HEK293 (cell line): ENCODE data around the gene WDR6.

ENCODE experiments used
- AEBP2 ChIP-seq: fragments of 450-650 bp; formaldehyde crosslinking; IDR thresholded peaks from 2 replicates; pipeline ENCODE4 v1.5.1; 2016; ENCODE audit warnings: missing biosample characterization, missing genetic modification characterization, borderline replicate concordance
- CTCF ChIP-seq: fragments of 450-650 bp; formaldehyde crosslinking; IDR thresholded peaks from 2 replicates; pipeline ENCODE4 v1.5.1; 2016; ENCODE audit warnings: missing biosample characterization, missing genetic modification characterization
- GLI4 ChIP-seq: fragments of 450-650 bp; formaldehyde crosslinking; IDR thresholded peaks from 2 replicates; pipeline ENCODE4 v1.5.1; 2016; ENCODE audit warnings: missing biosample characterization, missing genetic modification characterization
- KLF8 ChIP-seq: fragments of 450-650 bp; formaldehyde crosslinking; IDR thresholded peaks from 2 replicates; pipeline ENCODE4 v1.5.1; 2016; ENCODE audit warnings: missing biosample characterization, missing genetic modification characterization
- PRDM10 ChIP-seq: fragments of 450-650 bp; formaldehyde crosslinking; IDR thresholded peaks from 2 replicates; pipeline ENCODE4 v1.5.1; 2016; ENCODE audit warnings: missing biosample characterization, missing genetic modification characterization
- PRDM6 ChIP-seq: fragments of 450-650 bp; formaldehyde crosslinking; IDR thresholded peaks from 2 replicates; pipeline ENCODE4 v1.5.1; 2017; ENCODE audit warnings: missing biosample characterization, missing genetic modification characterization
- ZBTB1 ChIP-seq: fragments of 450-650 bp; formaldehyde crosslinking; IDR thresholded peaks from 2 replicates; pipeline ENCODE4 v1.5.1; 2016; ENCODE audit warnings: missing biosample characterization, missing genetic modification characterization
- ZBTB49 ChIP-seq: fragments of 450-650 bp; formaldehyde crosslinking; IDR thresholded peaks from 2 replicates; pipeline ENCODE4 v1.5.1; 2016; ENCODE audit warnings: missing biosample characterization, missing genetic modification characterization, low read depth
- ZFP69B ChIP-seq: fragments of 450-650 bp; formaldehyde crosslinking; IDR thresholded peaks from 2 replicates; pipeline ENCODE4 v1.5.1; 2016; ENCODE audit warnings: missing biosample characterization, missing genetic modification characterization
- ZNF148 ChIP-seq: fragments of 450-650 bp; formaldehyde crosslinking; IDR thresholded peaks from 2 replicates; pipeline ENCODE4 v1.5.0; 2017; ENCODE audit warnings: missing biosample characterization, missing genetic modification characterization, borderline replicate concordance
- ZNF2 ChIP-seq: fragments of 450-650 bp; formaldehyde crosslinking; IDR thresholded peaks from 2 replicates; pipeline ENCODE4 v1.5.1; 2016; ENCODE audit warnings: missing biosample characterization, missing genetic modification characterization
- ZNF354C ChIP-seq: fragments of 450-650 bp; formaldehyde crosslinking; IDR thresholded peaks from 2 replicates; pipeline ENCODE4 v1.5.1; 2016; ENCODE audit warnings: missing biosample characterization, missing genetic modification characterization, low read depth, borderline replicate concordance
- ZNF37A ChIP-seq: fragments of 450-650 bp; IDR thresholded peaks from 2 replicates; pipeline ENCODE4 v1.5.1; 2018; ENCODE audit warnings: missing biosample characterization, missing genetic modification characterization
- ZNF510 ChIP-seq: fragments of 450-650 bp; formaldehyde crosslinking; IDR thresholded peaks from 2 replicates; pipeline ENCODE4 v1.5.1; 2018; ENCODE audit warnings: mild to moderate bottlenecking, missing genetic modification characterization, missing biosample characterization; ENCODE audit not compliant: insufficient replicate concordance
- ZNF514 ChIP-seq: fragments of 450-650 bp; formaldehyde crosslinking; IDR thresholded peaks from 2 replicates; pipeline ENCODE4 v1.5.1; 2016; ENCODE audit warnings: missing biosample characterization, missing genetic modification characterization
- ZNF529 ChIP-seq: fragments of 450-650 bp; formaldehyde crosslinking; IDR thresholded peaks from 2 replicates; pipeline ENCODE4 v1.5.1; 2017; ENCODE audit warnings: missing genetic modification characterization, missing biosample characterization; ENCODE audit not compliant: insufficient replicate concordance
- ZNF555 ChIP-seq: fragments of 450-650 bp; formaldehyde crosslinking; conservative IDR thresholded peaks from 2 replicates; pipeline ENCODE4 v1.5.1; 2017; ENCODE audit warnings: missing biosample characterization, mild to moderate bottlenecking, missing genetic modification characterization, inconsistent platforms
- ZNF621 ChIP-seq: fragments of 450-650 bp; formaldehyde crosslinking; IDR thresholded peaks from 2 replicates; pipeline ENCODE4 v1.5.1; 2017; ENCODE audit warnings: missing biosample characterization, missing genetic modification characterization
- ZNF776 ChIP-seq: fragments of 450-650 bp; formaldehyde crosslinking; IDR thresholded peaks from 2 replicates; pipeline ENCODE4 v1.5.0; 2017; ENCODE audit warnings: missing biosample characterization, missing genetic modification characterization, borderline replicate concordance
- ZNF791 ChIP-seq: fragments of 450-650 bp; formaldehyde crosslinking; IDR thresholded peaks from 2 replicates; pipeline ENCODE4 v1.5.1; 2016; ENCODE audit warnings: missing biosample characterization, missing genetic modification characterization

WDR6 gene

GRCh38 chr3:49028673-49029562 is 21.7 kb downstream of the WDR6 start, which contains the start of gene IMPDH2 (continued):
- TF ChIP-seq ZBTB49 (tag by site-specific recombination): no peak
- TF ChIP-seq ZBTB1: no peak
- no peak for TF ChIP-seq ZNF791
- no peak for TF ChIP-seq GLI4 (tag by site-specific recombination)
- no peak for TF ChIP-seq PRDM6 (tag by site-specific recombination)
- no peak for TF ChIP-seq ZNF37A (tag by site-specific recombination)
- no peak for TF ChIP-seq ZNF354C (tag by site-specific recombination)
- no peak for TF ChIP-seq ZNF148
- TF ChIP-seq ZNF514 (tag by site-specific recombination): no peak
- TF ChIP-seq AEBP2 (tag by site-specific recombination): no peak
- no peak; the same call in 1 of the 2 replicates for TF ChIP-seq ZFP69B (tag by site-specific recombination)
- TF ChIP-seq ZNF555: no peak
- TF ChIP-seq ZNF621: no peak
- no peak for TF ChIP-seq ZNF510 (tag by site-specific recombination)
- 0 out of 2 replicates have a peak, but pooled peaks have one; percentile 66 for TF ChIP-seq KLF8 (tag by site-specific recombination)
- no peak for TF ChIP-seq ZNF776 (tag by site-specific recombination)
- TF ChIP-seq ZNF2: peak; percentile 76
- TF ChIP-seq CTCF: peak; percentile 48
- no peak for TF ChIP-seq ZNF529 (tag by site-specific recombination)
- peak; percentile 70 for TF ChIP-seq PRDM10
